GM19328 (cell line): Measurements from ENCODE around the gene CCNL2.

Experiments
- ATAC-seq: cut with Tn5 transposase; IDR thresholded peaks from one replicate; pipeline ENCODE4 v1.9.1; 2021; ENCODE audit warnings: mild to moderate bottlenecking, moderate library complexity; ENCODE audit not compliant: unreplicated experiment

Gene CCNL2

GRCh38 chr1:1344655-1345361, 54.3 kb downstream of the CCNL2 start:
- ATAC-seq, result no peak

GRCh38 chr1:1343811-1344421, 55.2 kb downstream of the CCNL2 start:
- ATAC-seq, result no peak

- no peak for ATAC-seq
Observed at GRCh38 chr1:1342584-1343115, 56.5 kb downstream of the CCNL2 start.

GRCh38 chr1:1342061-1342562, 57.0 kb downstream of the CCNL2 start:
- no peak for ATAC-seq

- no peak for ATAC-seq
Observed at GRCh38 chr1:1341549-1342021, 57.5 kb downstream of the CCNL2 start.

- no peak for ATAC-seq
Observed at GRCh38 chr1:1340791-1341548, 58.2 kb downstream of the CCNL2 start.

- ATAC-seq, result no peak
Observed at GRCh38 chr1:1340185-1340584, 59.0 kb downstream of the CCNL2 start.

GRCh38 chr1:1338278-1338677, 60.9 kb downstream of the CCNL2 start:
- no peak for ATAC-seq

GRCh38 chr1:1337793-1338147, 61.4 kb downstream of the CCNL2 start:
- no peak for ATAC-seq

- ATAC-seq, result no peak
Observed at GRCh38 chr1:1336931-1337792, 62.0 kb downstream of the CCNL2 start.

- ATAC-seq, result no peak
Observed at GRCh38 chr1:1336446-1336845, 62.7 kb downstream of the CCNL2 start.

GRCh38 chr1:1335792-1336248, 63.3 kb downstream of the CCNL2 start:
- ATAC-seq, result no peak
